Stomach (tissue), 9 donors: ENCODE results near the gene BPIFB1. TPM values are rescaled to one million over a fixed set of nuclear protein-coding genes. Genes with fewer than 3 reads are reported as not detected.

Experiments
- DNase-seq, 2 donors: peaks; one replicate each; pipeline versions ENCODE4 v3.0.0 to v3.0.0-alpha.2; 2013 to 2019
- H3K27ac ChIP-seq, 5 donors: fragments of 200-600 bp in 4 of 5; sonication (generic) in 4 of 5; one replicate each; pipeline ENCODE4 v1.5.1; 2013 to 2019; ENCODE audit warnings: mild to moderate bottlenecking in 1 of 5, moderate library complexity in 1 of 5
- H3K27me3 ChIP-seq, 3 donors: fragments of 200-600 bp; sonication (generic); one replicate each; pipeline ENCODE4 v1.5.1; 2017 to 2019; ENCODE audit warnings: mixed run types in 1 of 3
- H3K36me3 ChIP-seq, 4 donors: fragments of 200-600 bp; sonication (generic); 1 replicate in 3 of 4; 2 replicates in 1 of 4; pipeline ENCODE4 v1.5.1; 2016 to 2019
- H3K4me1 ChIP-seq, 4 donors: fragments of 200-600 bp; sonication (generic); one replicate each; pipeline ENCODE4 v1.5.1; 2016 to 2019
- H3K4me3 ChIP-seq, 4 donors: fragments of 200-600 bp; sonication (generic) in 3 of 4; one replicate each; pipeline ENCODE4 v1.5.1; 2016 to 2019; ENCODE audit warnings: mild to moderate bottlenecking in 1 of 4
- H3K9me3 ChIP-seq, 4 donors: fragments of 200-600 bp; sonication (generic); one replicate each; pipeline ENCODE4 v1.5.1; 2016 to 2019
- EP300 ChIP-seq: sonication (generic); formaldehyde crosslinking; IDR thresholded peaks from one replicate; pipeline ENCODE4 v1.6.1; 2017; ENCODE audit warnings: antibody characterized with exemption
- POLR2A ChIP-seq, 4 donors: fragments of 450-650 bp; IDR thresholded peaks; one replicate each; pipeline ENCODE4 v1.6.1; 2016; ENCODE audit warnings: antibody characterized with exemption in 4 of 4, control low read depth in 2 of 4, mild to moderate bottlenecking in 1 of 4, moderate library complexity in 1 of 4
- POLR2AphosphoS5 ChIP-seq, 3 donors: sonication (generic); formaldehyde crosslinking; IDR thresholded peaks; one replicate each; pipeline ENCODE4 v1.6.1; 2016; ENCODE audit warnings: antibody characterized with exemption in 3 of 3
- WGBS, 5 donors: extraction: QIAGEN DNeasy Blood & Tissue Kit in 3 of 5; methylation state at CpG; one replicate each; pipeline versions ENCODE4 v1.1.5 to v1.1.7; 2013 to 2018; 5-methylcytosine and 5-hydroxymethylcytosine counted together
- intact Hi-C: fragments of 100-400 bp; cut with DNase I; formaldehyde crosslinking; loops from one replicate; pipeline ENCODE4 v1.15.1; 2023; ENCODE audit warnings: low total_unique reads
- polyA plus RNA-seq, 3 donors: library from polyadenylated mRNA; stranded (reverse); fragments of 200-250 nt; gene quantifications; one replicate each; pipeline ENCODE4 v1.2.3, GENCODE V29; 2013
- total RNA-seq, 5 donors: library from RNA; depleted of rRNA; stranded (reverse); fragments of >200 nt; gene quantifications; one replicate each; pipeline versions ENCODE4 v1.1.0 to v1.2.3, GENCODE V29; 2014 to 2016
- TF ChIP-seq, protein P1 (sequence below), 7 experiments: fragments of 450-650 bp in 4 of 7; fragments of 200-600 bp in 3 of 7; sonication (generic) in 3 of 7; IDR thresholded peaks; one replicate each; pipeline ENCODE4 v1.5.1; 2016 to 2019; ENCODE audit warnings: antibody characterized with exemption in 7 of 7, control low read depth in 2 of 7, mild to moderate bottlenecking in 1 of 7
- donor health status: healthy with polysubstance abuse.
- donor health status: Bipolar disorder and iron deficiency.
- donor health status: healthy.

Gene BPIFB1
- total and polyA plus RNA-seq, 8 donors, result 2.3 to 169 (median 37.9) TPM; not detected in 1

DNA sequence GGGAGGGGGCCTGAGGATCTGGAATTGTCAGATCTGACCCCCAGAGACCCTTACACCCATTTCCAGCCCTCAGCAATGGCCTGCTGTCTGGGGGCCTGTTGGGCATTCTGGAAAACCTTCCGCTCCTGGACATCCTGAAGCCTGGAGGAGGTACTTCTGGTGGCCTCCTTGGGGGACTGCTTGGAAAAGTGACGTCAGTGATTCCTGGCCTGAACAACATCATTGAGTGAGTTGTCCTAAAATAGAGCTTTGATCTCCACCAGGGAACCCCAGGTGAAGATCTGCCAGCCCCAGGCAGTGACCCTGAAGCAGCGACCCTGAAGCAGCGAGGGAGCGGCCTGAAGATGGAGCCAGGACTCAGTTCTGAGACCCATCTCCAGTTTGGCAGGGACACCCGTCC, 45.0 kb upstream of the BPIFB1 start:
- Histone ChIP-seq H3K4me3 (no peak overlapping the region), H3K36me3 (no peaks in the 10 kb centered on the region), H3K4me1 (no peaks in the 10 kb centered on the region), H3K27ac (no peak overlapping the region), H3K27me3 (peaks cover 0 to 50% (median 0%) of the 10 kb centered on the region in 3 donors), H3K9me3 (no peaks in the 10 kb centered on the region)
- no peak for DNase-seq
- intact Hi-C loops, result no loop called here
- TF ChIP-seq POLR2A (IDR thresholded peaks at IDR 0.05), result no peak
- no peak for TF ChIP-seq POLR2AphosphoS5 (IDR thresholded peaks at IDR 0.05)
- no peak for TF ChIP-seq EP300
- TF ChIP-seq, protein P1, sequence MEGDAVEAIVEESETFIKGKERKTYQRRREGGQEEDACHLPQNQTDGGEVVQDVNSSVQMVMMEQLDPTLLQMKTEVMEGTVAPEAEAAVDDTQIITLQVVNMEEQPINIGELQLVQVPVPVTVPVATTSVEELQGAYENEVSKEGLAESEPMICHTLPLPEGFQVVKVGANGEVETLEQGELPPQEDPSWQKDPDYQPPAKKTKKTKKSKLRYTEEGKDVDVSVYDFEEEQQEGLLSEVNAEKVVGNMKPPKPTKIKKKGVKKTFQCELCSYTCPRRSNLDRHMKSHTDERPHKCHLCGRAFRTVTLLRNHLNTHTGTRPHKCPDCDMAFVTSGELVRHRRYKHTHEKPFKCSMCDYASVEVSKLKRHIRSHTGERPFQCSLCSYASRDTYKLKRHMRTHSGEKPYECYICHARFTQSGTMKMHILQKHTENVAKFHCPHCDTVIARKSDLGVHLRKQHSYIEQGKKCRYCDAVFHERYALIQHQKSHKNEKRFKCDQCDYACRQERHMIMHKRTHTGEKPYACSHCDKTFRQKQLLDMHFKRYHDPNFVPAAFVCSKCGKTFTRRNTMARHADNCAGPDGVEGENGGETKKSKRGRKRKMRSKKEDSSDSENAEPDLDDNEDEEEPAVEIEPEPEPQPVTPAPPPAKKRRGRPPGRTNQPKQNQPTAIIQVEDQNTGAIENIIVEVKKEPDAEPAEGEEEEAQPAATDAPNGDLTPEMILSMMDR (IDR thresholded peaks at IDR 0.05), result no peak
- WGBS, 5 donors, result 70 to 82% (median 77%) methylated on average over 2 to 6 of the region's 6 CpGs

DNA sequence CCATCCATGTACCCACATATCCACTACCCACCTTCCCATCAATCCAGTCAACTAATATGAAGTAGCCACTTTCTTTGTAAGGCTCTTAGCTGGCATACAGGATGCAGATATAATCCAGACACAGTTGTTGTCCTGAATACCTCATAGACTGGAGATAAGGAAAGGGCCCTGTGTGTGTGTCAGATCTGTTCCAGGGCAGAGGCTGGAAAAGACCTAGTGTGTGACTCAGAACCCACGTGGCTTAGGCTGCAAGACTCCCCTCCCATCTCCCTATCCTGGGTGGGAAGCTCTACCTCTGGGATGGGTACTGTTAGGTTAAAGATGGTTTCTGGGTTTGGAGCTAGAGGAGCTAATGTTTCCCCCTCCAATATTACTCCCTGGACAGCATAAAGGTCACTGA, 43.6 kb upstream of the BPIFB1 start:
- no peak for TF ChIP-seq POLR2A (IDR thresholded peaks at IDR 0.05)
- TF ChIP-seq POLR2AphosphoS5 (IDR thresholded peaks at IDR 0.05), result no peak
- TF ChIP-seq, protein P1 (IDR thresholded peaks at IDR 0.05), result no peak
- no peak for TF ChIP-seq EP300
- H3K9me3 ChIP-seq, result no peaks in the 10 kb centered on the region
- H3K27me3 ChIP-seq, result peaks cover 0 to 35% (median 0%) of the 10 kb centered on the region in 3 donors
- 16 to 33% (median 18%) methylated on average over 1 of the region's 1 CpG for WGBS, 5 donors
- H3K4me1 ChIP-seq, result no peaks in the 10 kb centered on the region
- H3K36me3 ChIP-seq, result no peaks in the 10 kb centered on the region
- intact Hi-C loops, result no loop called here
- no peak for DNase-seq
- no peak overlapping the region for H3K27ac ChIP-seq
- H3K4me3 ChIP-seq, result no peak overlapping the region

- TF ChIP-seq, protein P1 (IDR thresholded peaks at IDR 0.05), result no peak
- TF ChIP-seq POLR2A (IDR thresholded peaks at IDR 0.05) (no peak), EP300 (no peak), POLR2AphosphoS5 (IDR thresholded peaks at IDR 0.05) (no peak)
- 64 to 78% (median 73%) methylated on average over 4 of the region's 4 CpGs for WGBS, 5 donors
- intact Hi-C loops, result loop anchor here (10.0 kb wide), 1 partner anchor 65 kb away; no protein-coding TSS in a partner anchor
These were observed 42.9 kb upstream of the BPIFB1 start for GRCh38 chr20:33239979-33240736.

DNA sequence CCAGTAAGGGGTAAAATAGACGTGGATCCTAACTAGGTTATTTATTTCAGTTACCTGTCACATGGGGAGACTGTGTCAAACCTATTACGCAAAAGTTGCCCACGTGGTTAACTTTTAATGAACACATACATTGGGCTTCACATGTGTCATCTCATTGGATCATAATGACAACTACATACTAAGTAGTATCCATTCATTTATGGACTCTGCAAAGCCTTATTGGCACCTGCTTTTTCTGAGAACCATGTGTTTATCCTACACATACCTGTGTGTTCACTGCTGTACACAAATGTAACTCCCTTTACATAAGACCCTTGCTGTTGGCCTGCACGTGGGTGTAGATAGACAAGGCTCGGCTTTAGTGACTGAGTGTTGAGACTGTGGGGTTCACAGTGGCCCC, 42.1 kb upstream of the BPIFB1 start:
- intact Hi-C loops, result loop anchor here (10.0 kb wide), 1 partner anchor 64 kb away; no protein-coding TSS in a partner anchor
- 55 to 74% (median 68%) methylated on average over 5 of the region's 5 CpGs for WGBS, 5 donors
- TF ChIP-seq, protein P1 (IDR thresholded peaks at IDR 0.05), result no peak
- TF ChIP-seq POLR2AphosphoS5 (IDR thresholded peaks at IDR 0.05), result no peak
- TF ChIP-seq EP300, result no peak
- TF ChIP-seq POLR2A (IDR thresholded peaks at IDR 0.05), result no peak

More at GRCh38 chr20:33239979-33240736, 42.9 kb upstream of the BPIFB1 start:
- Histone ChIP-seq H3K27ac (no peak overlapping the region), H3K36me3 (no peaks in the 10 kb centered on the region), H3K4me3 (no peak overlapping the region), H3K27me3 (peaks cover 0 to 28% (median 0%) of the 10 kb centered on the region in 3 donors), H3K9me3 (no peaks in the 10 kb centered on the region), H3K4me1 (no peaks in the 10 kb centered on the region)
- no peak for DNase-seq

More for the DNA sequence above, 42.1 kb upstream of the BPIFB1 start:
- peaks cover 0 to 20% (median 0%) of the 10 kb centered on the region in 3 donors for H3K27me3 ChIP-seq
- no peaks in the 10 kb centered on the region for H3K9me3 ChIP-seq
- H3K27ac ChIP-seq, result no peak overlapping the region
- no peak overlapping the region for H3K4me3 ChIP-seq
- no peaks in the 10 kb centered on the region for H3K36me3 ChIP-seq
- no peak for DNase-seq
- H3K4me1 ChIP-seq, result no peaks in the 10 kb centered on the region
